NCI-H748 (cell line): ENCODE results near the gene TTPAL.

Source experiments
- DNase-seq: peaks from one replicate; lab custom pipeline; 2025; ENCODE audit not compliant: unreplicated experiment; lab: John Stamatoyannopoulos, UW

TTPAL gene

DNA sequence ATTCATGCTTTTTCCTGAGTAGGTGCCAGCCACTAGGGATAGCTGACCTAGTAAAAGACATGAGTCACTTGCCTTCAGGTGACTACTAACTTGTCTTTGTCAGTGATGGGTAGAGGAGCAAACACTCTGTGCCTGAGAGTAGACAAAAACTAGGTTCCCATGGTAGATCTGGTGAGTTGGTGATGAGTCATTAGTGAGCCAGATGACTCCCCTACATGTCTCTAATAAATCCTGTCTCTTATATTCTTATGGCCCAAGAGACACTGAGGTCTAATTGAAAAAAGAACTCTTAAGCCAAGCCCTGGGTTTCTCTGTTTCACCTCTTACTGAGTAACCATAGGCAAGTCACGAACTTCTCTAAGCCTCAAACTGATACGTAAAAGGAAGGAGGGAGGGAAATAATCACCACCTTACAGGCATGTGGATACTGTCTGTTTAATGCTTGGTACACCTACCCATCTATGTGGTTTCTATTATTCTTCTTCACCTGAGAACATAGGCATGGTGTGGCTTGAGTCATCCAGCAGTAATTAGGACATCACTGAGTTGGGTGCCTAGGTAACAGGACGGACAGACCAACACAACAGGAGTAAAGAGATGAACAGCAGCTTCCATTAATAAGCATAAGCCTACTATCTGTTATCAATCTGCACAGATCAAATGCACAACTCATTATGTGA lies 20.3 kb downstream of the TTPAL start:
- DNase-seq, result no peak

DNA sequence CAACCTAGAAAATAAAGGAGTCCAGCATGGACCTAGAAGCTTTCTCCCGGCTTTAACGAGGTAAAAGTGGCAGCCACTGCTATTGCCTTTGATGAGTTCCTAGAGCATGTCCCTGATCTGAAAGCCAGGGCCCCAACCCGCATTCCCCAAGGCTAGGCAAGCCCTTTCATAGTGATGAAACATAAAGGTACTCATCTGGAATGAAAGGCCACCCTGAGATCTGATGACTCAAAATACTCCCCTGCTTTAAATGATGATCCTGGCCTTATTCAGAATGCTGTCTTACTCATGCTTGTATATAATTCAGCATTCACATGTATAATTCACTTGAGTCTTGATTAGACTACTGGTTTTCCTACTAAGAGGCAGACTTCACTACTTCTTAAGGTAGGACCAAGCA lies 21.3 kb downstream of the TTPAL start:
- no peak for DNase-seq

DNA sequence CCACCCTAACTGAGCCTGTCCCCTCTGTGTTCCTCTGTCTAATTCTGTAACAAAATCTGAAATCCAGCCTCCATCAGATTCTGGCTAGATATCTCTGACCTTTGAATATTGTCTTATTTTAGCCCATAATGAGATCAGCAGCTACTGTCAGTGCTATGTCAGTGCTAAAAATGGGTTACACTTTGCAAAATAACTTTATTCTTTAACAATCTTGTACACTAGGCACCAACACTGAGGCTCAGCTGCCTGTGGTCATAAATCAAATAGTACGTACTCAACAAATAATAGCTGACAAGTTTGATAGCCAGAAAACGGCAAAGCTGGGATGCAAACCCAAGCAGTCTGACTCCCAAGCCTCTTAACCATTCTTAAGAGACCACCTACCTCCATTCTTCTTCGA lies 22.1 kb downstream of the TTPAL start:
- DNase-seq, result no peak

DNA sequence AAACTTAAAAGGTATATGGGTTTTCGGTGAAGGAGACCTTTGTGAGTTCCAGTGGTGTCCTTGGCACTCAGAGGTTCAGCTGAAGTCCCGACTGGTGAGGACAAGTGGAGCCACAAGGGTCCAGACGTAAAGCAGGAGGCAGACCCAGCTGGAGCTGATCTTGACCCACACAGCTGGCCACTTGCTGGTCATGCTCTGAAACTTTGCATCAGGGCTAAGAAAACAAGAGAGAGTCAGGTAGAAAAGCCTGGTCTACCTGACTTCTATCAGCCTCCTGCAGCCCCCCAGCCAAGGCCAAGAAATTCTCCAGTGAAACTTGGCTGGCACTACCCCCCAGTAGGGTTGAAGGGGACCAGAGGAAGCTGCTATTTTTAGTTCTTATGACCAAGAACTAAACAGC lies 24.5 kb downstream of the TTPAL start:
- DNase-seq, result no peak

- DNase-seq, result no peak
Measured at GRCh38 chr20:44501448-44501847, 25.8 kb downstream of the TTPAL start.

DNA sequence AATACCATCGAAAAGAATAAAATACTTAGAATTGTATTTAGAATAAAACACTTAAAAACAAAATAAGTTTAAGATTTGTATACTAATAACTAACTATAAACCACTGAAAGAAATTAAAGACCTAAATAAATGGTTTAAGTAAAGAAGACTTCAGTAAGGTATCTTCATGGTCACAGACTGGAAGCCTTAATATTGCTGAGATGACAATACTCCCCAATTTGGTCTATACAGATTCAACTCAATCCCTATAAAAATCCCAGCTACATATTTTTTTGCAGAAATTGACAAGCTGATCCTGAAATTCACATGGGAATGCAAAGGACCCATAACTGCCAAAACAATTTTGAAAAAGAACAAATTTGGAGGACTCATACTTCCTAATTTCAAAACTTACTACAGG lies 27.3 kb downstream of the TTPAL start:
- DNase-seq, result no peak

DNA sequence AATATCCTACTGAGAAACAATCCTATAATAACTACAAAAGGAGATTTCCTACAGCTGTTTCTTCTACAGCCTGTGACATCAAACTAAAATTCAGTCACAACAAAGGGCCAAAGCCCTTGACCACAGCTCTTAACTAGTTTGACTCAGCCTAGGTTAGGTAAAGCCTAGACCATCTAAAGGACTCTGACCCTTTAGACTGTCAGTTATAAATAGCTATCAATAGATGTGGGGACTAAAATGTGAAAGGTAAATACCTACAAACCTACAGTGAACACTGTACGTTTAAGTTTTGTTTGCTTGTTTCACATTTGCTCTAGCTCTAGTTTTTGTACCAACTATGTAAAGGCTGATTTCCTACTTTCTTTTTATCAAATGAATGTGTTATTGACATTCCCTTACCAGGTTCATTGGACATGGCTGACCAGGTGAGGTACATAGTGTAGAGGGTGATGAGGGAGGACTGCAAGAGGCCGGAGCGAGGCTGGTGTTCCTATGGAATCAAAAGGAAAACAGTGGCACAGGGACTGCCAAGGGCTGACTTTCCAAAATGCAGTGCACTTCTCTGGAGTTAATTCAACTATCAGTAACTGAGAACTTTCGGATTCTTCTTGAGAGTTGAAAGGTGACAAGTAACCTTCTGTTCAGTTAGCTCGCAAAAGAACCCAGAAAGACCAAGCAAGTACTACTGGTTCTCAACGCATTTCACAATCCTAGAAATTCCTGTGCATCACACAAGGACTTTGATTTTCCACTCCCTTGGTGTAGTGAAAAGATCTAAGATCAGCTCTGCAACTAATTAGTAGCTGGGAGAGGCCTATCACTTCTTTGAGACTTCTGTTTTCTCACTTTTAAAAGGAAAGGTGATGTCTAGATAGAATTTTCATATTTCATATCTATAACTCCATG lies 29.0 kb downstream of the TTPAL start:
- DNase-seq, result no peak

- DNase-seq, result no peak
Measured at GRCh38 chr20:44509762-44510161, 34.1 kb downstream of the TTPAL start.

- no peak for DNase-seq
Measured at GRCh38 chr20:44513871-44514270, 38.2 kb downstream of the TTPAL start.

GRCh38 chr20:44516491-44516890 lies 40.8 kb downstream of the TTPAL start:
- DNase-seq, result no peak

DNA sequence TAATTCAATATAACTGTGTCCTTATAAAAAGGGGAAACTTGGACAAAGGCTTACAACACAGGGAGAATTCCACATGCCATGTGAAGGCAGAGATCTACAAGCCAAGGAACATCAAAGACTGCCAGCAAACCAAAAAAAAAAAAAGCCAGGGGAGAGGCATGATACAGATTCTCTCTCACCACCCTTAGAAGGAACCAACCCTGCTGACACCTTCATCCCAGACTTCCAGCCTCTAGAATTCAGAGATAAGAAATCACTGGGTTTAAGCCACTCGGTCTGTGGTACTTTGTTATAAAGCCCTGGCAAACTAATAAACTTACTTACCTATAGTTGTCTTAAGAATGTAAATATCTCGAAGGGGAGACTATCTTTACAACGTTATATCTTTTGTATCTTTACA lies 41.8 kb downstream of the TTPAL start:
- DNase-seq, result no peak

DNA sequence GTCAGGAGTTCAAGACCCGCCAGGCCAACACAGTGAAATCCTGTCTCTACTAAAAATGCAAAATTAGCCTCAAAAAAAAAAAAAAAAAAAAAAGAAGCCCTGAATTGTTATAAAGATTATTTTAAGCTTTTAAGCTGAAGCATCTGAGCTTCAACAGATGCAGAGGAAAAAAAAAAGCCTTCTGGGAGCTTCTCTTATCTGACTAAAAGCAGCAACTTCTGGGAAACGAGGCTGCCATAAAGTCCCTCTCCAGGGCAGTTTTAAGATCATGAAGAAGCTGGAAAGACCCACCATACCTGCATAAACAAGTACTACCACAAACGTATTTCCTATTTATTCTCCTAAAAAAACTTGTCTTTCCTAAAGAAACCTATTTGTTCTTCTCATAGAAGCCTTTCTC lies 42.6 kb downstream of the TTPAL start:
- DNase-seq, result no peak

DNA sequence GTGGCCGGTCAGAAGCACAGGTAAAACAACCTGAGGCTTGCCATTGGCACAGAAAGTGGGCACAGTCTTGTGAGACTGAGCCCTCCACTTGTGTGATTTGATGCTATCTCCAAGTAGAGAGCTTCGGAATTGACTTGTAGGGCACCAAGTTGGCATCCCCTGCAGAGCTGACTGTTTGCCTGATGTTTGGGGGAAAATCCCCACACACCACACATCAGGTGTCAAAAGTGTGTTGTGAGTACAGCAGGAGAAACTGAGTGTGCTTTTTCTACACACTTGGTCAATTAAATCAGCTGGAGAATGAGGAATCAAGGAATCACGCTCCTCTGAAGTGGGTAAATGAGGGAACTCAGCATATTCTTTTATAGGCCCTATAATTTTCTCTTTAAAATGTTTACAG lies 45.2 kb downstream of the TTPAL start:
- DNase-seq, result no peak

- peak; percentile 93 for DNase-seq
Measured at GRCh38 chr20:44521484-44522481, 46.1 kb downstream of the TTPAL start, which contains the start of gene SERINC3. Gene SERINC3 (minus strand): TSS chr20:44522070. CDS start chr20:44521951, 119 bp downstream.

DNA sequence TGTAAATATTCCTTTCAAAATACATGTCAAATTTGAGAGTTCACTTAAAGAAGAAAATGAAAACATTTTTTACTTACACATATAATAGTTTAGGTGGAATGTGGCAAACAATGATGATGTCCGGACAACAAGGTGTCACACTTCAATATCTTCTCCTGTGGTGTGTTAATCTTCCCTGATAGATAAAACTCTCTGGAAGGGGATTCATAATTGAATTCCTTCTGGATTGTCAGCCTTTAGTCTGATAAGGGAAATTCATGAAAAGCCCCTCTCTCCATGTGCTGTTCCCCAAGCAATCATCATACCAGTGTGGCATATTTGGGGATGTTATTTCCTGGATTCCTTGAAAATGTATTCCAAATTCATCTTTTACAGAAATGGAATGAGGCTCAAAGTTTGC lies 47.2 kb downstream of the TTPAL start:
- no peak for DNase-seq

DNA sequence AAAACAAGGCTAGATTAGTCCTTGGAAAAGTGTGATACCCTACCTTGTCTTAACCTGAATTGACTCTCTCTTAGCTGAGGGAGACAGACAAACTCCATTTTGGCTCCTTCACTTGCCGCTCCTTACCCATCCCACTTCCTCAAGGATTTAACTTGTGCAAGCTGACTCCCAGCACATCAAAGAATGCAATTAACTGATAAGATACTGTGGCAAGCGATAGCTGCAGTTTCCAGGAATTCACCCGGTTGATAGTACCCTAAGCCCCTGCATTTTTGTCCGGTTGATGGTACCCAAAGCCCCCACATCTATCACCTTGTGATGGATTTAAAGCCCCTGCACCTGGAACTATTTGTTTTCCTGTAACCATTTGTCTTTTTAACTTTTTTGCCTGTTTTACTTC lies 48.1 kb downstream of the TTPAL start:
- no peak for DNase-seq

DNA sequence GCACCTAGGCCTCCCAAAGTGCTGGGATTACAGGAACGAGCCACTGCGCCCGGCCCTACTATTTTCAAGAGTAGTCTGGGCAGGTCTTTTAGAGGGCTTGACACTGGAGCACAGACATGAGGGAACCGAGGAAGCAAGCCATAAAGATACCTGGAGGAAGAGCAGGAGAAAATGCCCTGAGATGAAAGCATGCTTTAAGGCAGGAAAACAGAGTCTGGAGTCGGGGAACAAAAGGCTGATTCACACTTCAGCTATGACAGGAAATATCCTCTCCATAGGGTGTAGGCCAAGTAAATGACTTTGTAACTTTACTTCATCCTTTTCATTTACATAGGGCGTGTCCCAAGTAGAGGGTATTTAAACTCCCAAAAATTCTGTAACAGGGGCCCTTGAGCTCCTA lies 50.5 kb downstream of the TTPAL start:
- DNase-seq, result no peak

GRCh38 chr20:44527716-44528199 lies 52.1 kb downstream of the TTPAL start:
- no peak for DNase-seq

GRCh38 chr20:44528309-44528708 lies 52.6 kb downstream of the TTPAL start:
- DNase-seq, result no peak

GRCh38 chr20:44532259-44532980 lies 56.7 kb downstream of the TTPAL start:
- DNase-seq, result peak; percentile 22
